GM21723 (cell line): ENCODE results near the gene FFAR3.
"Not testable (repeated sequence)": the region's sequence is repeated elsewhere in the genome, so short reads cannot be mapped to it uniquely, and the experiment has no call there.

ENCODE experiments used
- ATAC-seq: cut with Tn5 transposase; IDR thresholded peaks from one replicate; pipeline ENCODE4 v1.9.1; 2021; ENCODE audit warnings: mild to moderate bottlenecking, moderate library complexity; ENCODE audit not compliant: unreplicated experiment

FFAR3 gene

GRCh38 chr19:35399948-35400772, 41.9 kb downstream of the FFAR3 start:
- ATAC-seq = no peak

DNA sequence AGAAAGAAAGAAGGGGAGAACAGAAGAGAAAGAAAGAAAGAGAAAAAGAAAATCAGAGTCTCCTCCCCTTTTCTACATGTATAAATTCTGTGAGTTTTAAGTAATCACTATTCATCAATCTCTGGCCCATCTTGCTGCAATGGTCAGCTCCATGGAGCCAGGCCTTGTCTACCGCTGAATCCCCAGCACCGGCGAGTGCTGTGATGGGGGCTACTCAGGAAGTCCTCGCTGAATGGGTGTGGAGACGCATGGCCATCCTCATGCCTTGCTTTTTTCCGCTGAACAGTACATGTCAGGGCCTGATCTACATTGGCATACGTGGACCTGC, 42.5 kb downstream of the FFAR3 start:
- ATAC-seq = no peak

DNA sequence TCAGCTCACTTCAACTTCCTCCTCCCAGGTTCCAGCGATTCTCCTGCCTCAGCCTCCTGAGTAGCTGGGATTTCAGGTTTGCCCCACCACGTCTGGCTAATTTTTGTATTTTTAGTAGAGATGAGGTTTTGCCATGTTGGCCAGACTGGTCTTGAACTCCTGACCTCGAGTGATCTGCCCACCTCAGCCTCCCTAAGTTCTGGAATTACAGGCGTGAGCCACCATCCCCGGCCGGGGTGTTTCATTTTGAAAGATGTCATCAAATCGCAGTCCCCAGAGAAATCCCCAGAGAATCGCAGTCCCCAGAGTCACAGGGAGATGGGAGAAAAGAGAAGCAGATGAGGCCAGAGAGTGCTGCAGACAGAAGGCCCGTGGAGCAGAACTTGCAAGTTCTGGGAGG, 43.2 kb downstream of the FFAR3 start:
- ATAC-seq = not testable (repeated sequence)

GRCh38 chr19:35403116-35403760, 45.0 kb downstream of the FFAR3 start:
- ATAC-seq = no peak

- ATAC-seq = peak; percentile 72
These were observed 46.8 kb downstream of the FFAR3 start for GRCh38 chr19:35404879-35405622.

DNA sequence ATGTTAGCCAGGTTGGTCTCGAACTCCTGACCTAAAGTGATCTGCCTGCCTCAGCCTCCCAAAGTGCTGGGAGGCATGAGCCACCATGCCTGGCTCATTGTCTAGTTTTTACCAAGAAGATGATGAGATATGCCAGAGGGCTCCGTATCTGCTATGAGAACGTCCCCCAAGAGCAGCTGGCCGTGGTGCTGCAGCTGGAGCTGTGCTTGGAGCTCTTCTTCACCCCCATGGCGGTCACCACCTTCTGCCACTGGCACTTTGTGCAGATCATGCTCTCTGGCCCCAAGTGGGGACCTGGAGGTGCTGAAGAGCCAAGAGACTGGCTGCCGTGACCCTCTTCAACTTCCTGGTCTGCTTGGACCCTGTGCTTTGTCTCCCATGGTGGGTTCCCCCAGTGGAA, 49.4 kb downstream of the FFAR3 start:
- no peak for ATAC-seq

DNA sequence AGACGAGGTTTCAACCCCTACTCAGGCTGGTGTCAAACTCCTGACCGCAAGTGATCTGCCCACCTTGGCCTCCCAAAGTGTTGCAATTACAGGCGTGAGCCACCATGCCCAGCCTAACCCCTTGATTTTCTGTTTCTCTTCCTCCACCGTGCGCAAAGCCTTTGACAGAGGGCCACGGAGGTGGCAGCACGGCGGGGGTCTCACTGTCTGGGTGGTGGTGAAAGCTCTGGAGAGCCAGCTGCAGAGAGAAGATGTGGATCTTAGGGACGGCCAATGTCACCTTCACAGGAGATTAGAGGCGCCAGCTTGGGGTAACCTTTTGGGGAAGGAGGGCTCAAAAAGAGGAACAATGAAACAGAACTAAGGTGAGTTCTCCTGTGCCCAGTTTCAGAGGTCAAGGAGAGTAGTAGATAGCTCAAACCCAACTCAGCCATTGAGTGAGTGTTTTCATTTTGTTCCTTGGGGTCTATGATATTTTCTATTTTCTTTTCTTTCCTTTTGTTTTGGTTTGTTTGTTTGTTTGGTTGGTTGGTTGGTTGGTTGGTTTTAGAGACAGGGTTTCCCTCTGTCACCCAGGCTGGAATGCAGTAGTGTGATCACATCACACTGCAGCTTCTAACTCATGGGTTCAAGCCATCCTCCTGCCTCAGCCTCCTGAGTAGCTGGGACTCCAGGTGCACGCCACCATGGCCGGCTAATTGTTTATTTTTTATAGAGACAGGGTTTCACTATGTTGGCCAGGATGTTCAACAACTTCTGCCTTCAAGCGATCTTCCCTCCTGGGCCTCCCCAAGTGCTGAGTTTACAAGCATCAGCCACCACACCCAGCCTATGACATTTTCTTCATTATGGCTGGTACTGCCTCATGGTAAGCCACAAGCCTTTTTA, 50.3 kb downstream of the FFAR3 start:
- peak; percentile 58 for ATAC-seq

- ATAC-seq = no peak
These were observed 50.9 kb downstream of the FFAR3 start for GRCh38 chr19:35409191-35409590.
